ENCODE data around the gene ACAA2. TPM values are rescaled to one million over a fixed set of nuclear protein-coding genes. Genes with fewer than 3 reads are reported as not detected.
"Not testable (repeated sequence)": the region's sequence is repeated elsewhere in the genome, so short reads cannot be mapped to it uniquely, and the experiment has no call there.

Gene ACAA2
- total and polyA plus RNA-seq, 2 donors: 44.5 to 54.5 TPM

DNA sequence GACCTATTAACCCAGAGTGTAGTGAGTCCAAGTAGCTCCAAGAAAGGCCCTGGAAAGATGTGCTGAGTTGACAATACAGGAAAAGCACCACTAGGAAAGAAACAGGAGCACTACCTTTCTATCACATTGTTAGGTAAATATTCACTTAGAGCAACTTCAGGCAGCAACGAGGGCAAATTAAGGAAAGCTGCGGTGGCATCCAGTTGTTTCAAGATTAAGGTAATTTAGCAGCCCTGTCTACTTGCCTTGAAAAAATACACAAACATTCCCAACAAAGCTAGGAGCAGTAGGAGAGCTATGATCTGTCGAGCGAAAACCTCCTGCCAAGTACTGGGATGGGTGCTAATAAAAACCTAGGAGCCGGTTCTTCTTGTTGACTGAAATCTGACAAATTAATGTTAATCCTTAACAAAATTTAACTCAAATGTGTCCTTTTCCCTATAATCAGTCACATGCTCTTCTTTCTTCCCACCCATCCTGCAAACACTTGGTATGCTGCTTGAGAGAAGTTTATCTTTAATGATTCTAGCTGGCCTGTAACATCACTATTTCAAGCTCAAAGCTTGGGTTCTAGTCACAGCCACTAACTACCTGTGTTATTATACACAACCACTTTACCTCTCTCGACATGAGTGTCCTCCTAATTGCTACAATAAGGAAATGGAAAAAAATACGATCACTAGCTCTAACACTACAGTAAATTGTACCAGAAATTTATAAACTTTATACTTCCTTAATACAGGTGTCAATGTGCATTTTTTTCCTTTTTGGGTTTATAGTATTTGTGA is 2.0 kb downstream of the ACAA2 start:
- no peak overlapping the region for H3K27ac ChIP-seq (ENCODE audit: low read depth in 1 of 2, low read length in 1 of 2)
- no peaks in the 10 kb centered on the region for H3K36me3 ChIP-seq (ENCODE audit: control insufficient read depth in 2 of 2, insufficient read depth in 2 of 2, low read length in 1 of 2)
- 81% methylated on average over 7 of the region's 7 CpGs for WGBS
- no peaks in the 10 kb centered on the region for H3K27me3 ChIP-seq (ENCODE audit: control insufficient read depth in 2 of 2, insufficient read depth in 1 of 2, low read length in 1 of 2)
- H3K9me3 ChIP-seq (ENCODE audit: control insufficient read depth in 2 of 2, insufficient read depth in 1 of 2, low read length in 1 of 2): peaks cover 2 to 3% of the 10 kb centered on the region in 2 donors
- H3K4me3 ChIP-seq (ENCODE audit: low read length in 2 of 2): no peak overlapping the region
- peaks cover 8% of the 10 kb centered on the region in 2 donors for H3K4me1 ChIP-seq (ENCODE audit: control insufficient read depth in 2 of 2, insufficient read depth in 2 of 2, low read length in 2 of 2)
- DNase-seq (ENCODE audit: low read depth in 6 of 9, low spot score in 9 of 9): no peak

- not testable (repeated sequence) for H3K27ac ChIP-seq (ENCODE audit: low read depth in 1 of 2, low read length in 1 of 2); DNase-seq (ENCODE audit: low read depth in 6 of 9, low spot score in 9 of 9); H3K4me1 ChIP-seq (ENCODE audit: control insufficient read depth in 2 of 2, insufficient read depth in 2 of 2, low read length in 2 of 2); H3K4me3 ChIP-seq (ENCODE audit: low read length in 2 of 2); H3K9me3 ChIP-seq (ENCODE audit: control insufficient read depth in 2 of 2, insufficient read depth in 1 of 2, low read length in 1 of 2); H3K27me3 ChIP-seq (ENCODE audit: control insufficient read depth in 2 of 2, insufficient read depth in 1 of 2, low read length in 1 of 2); H3K36me3 ChIP-seq (ENCODE audit: control insufficient read depth in 2 of 2, insufficient read depth in 2 of 2, low read length in 1 of 2)
- WGBS: 97% methylated on average over 10 of the region's 10 CpGs
These were observed 4.7 kb downstream of the ACAA2 start for GRCh38 chr18:49808553-49809191.

DNA sequence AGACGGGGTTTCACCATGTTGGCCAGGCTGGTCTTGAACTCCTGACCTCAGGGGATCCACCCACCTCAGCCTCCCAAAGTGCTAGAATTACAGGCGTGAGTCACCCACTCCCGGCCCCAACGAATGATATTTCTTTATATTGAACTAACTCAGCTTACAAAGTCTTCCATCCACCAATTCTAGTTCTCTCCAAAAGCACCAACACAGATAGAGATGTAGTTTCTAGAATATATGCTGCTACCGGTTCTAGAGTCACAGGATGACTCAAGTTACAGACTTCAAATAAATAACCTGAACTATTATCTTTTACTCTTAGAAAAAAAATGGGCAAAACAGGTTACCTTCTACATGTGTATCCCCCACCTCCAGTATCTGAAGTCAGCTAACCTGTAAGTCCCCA is 9.2 kb downstream of the ACAA2 start:
- Histone ChIP-seq H3K4me1 (ENCODE audit: control insufficient read depth in 2 of 2, insufficient read depth in 2 of 2, low read length in 2 of 2) (no peaks in the 10 kb centered on the region), H3K27me3 (ENCODE audit: control insufficient read depth in 2 of 2, insufficient read depth in 1 of 2, low read length in 1 of 2) (no peaks in the 10 kb centered on the region), H3K4me3 (ENCODE audit: low read length in 2 of 2) (no peak overlapping the region), H3K9me3 (ENCODE audit: control insufficient read depth in 2 of 2, insufficient read depth in 1 of 2, low read length in 1 of 2) (peaks cover 2% of the 10 kb centered on the region in 2 donors), H3K27ac (ENCODE audit: low read depth in 1 of 2, low read length in 1 of 2) (no peak overlapping the region), H3K36me3 (ENCODE audit: control insufficient read depth in 2 of 2, insufficient read depth in 2 of 2, low read length in 1 of 2) (no peaks in the 10 kb centered on the region)
- no peak for DNase-seq (ENCODE audit: low read depth in 6 of 9, low spot score in 9 of 9)
- 97% methylated on average over 5 of the region's 5 CpGs for WGBS

DNA sequence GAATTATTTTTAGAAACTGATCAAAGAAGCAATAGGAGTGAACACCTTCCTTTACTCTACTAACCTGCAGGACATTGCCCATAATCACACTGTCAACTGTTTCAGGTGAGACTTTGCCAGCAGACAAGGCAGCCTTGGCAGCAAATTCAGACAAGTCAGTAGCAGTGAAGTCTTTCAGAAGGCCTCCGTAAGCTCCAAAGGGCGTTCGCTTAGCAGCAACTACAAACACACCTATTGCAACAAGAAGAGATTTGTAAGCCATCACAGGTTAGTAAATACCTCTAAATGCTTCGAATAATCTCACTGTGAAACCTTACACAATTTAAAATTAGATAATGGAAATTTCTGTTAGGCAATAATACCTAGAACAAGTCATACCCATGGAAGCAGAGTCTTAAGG is 10.7 kb downstream of the ACAA2 start:
- H3K36me3 ChIP-seq (ENCODE audit: control insufficient read depth in 2 of 2, insufficient read depth in 2 of 2, low read length in 1 of 2): no peaks in the 10 kb centered on the region
- no peak overlapping the region for H3K27ac ChIP-seq (ENCODE audit: low read depth in 1 of 2, low read length in 1 of 2)
- no peak for DNase-seq (ENCODE audit: low read depth in 6 of 9, low spot score in 9 of 9)
- H3K4me1 ChIP-seq (ENCODE audit: control insufficient read depth in 2 of 2, insufficient read depth in 2 of 2, low read length in 2 of 2): no peaks in the 10 kb centered on the region
- no peaks in the 10 kb centered on the region for H3K9me3 ChIP-seq (ENCODE audit: control insufficient read depth in 2 of 2, insufficient read depth in 1 of 2, low read length in 1 of 2)
- no peaks in the 10 kb centered on the region for H3K27me3 ChIP-seq (ENCODE audit: control insufficient read depth in 2 of 2, insufficient read depth in 1 of 2, low read length in 1 of 2)
- H3K4me3 ChIP-seq (ENCODE audit: low read length in 2 of 2): no peak overlapping the region
- 99% methylated on average over 4 of the region's 4 CpGs for WGBS

DNA sequence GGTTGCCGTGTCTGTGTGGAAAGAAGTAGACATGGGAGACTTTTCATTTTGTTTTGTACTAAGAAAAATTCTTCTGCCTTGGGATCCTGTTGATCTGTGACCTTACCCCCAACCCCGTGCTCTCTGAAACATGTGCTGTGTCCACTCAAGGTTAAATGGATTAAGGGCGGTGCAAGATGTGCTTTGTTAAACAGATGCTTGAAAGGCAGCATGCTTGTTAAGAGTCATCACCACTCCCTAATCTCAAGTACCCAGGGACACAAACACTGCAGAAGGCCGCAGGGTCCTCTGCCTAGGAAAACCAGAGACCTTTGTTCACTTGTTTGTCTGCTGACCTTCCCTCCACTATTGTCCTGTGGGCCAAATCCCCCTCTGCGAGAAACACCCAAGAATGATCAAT is 12.8 kb downstream of the ACAA2 start:
- WGBS: 100% methylated on average over 5 of the region's 5 CpGs

DNA sequence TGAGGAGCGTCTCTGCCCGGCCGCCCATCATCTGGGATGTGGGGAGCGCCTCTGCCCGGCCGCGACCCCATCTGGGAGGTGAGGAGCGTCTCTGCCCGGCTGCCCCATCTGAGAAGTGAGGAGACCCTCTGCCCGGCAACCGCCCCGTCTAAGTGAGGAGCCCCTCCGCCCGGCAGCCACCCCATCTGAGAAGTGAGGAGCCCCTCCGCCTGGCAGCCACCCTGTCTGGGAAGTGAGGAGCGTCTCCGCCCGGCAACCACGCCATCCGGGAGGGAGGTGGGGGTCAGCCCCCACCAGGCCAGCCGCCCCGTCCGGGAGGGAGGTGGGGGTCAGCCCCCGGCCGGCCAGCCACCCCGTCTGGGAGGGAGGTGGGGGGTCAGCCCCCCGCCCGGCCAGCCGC is 13.5 kb downstream of the ACAA2 start:
- H3K27me3 ChIP-seq (ENCODE audit: control insufficient read depth in 2 of 2, insufficient read depth in 1 of 2, low read length in 1 of 2); DNase-seq (ENCODE audit: low read depth in 6 of 9, low spot score in 9 of 9); H3K9me3 ChIP-seq (ENCODE audit: control insufficient read depth in 2 of 2, insufficient read depth in 1 of 2, low read length in 1 of 2); H3K36me3 ChIP-seq (ENCODE audit: control insufficient read depth in 2 of 2, insufficient read depth in 2 of 2, low read length in 1 of 2); H3K4me3 ChIP-seq (ENCODE audit: low read length in 2 of 2); H3K27ac ChIP-seq (ENCODE audit: low read depth in 1 of 2, low read length in 1 of 2); H3K4me1 ChIP-seq (ENCODE audit: control insufficient read depth in 2 of 2, insufficient read depth in 2 of 2, low read length in 2 of 2): not testable (repeated sequence)
- 98% methylated on average over 19 of the region's 29 CpGs for WGBS

More for the DNA sequence above, 12.8 kb downstream of the ACAA2 start:
- H3K4me1 ChIP-seq (ENCODE audit: control insufficient read depth in 2 of 2, insufficient read depth in 2 of 2, low read length in 2 of 2); H3K27me3 ChIP-seq (ENCODE audit: control insufficient read depth in 2 of 2, insufficient read depth in 1 of 2, low read length in 1 of 2); H3K9me3 ChIP-seq (ENCODE audit: control insufficient read depth in 2 of 2, insufficient read depth in 1 of 2, low read length in 1 of 2); DNase-seq (ENCODE audit: low read depth in 6 of 9, low spot score in 9 of 9); H3K4me3 ChIP-seq (ENCODE audit: low read length in 2 of 2); H3K36me3 ChIP-seq (ENCODE audit: control insufficient read depth in 2 of 2, insufficient read depth in 2 of 2, low read length in 1 of 2); H3K27ac ChIP-seq (ENCODE audit: low read depth in 1 of 2, low read length in 1 of 2): not testable (repeated sequence)

GRCh38 chr18:49798001-49798400 is 15.3 kb downstream of the ACAA2 start:
- no peaks in the 10 kb centered on the region for H3K27me3 ChIP-seq (ENCODE audit: control insufficient read depth in 2 of 2, insufficient read depth in 1 of 2, low read length in 1 of 2)
- H3K4me3 ChIP-seq (ENCODE audit: low read length in 2 of 2): no peak overlapping the region
- no peak overlapping the region for H3K27ac ChIP-seq (ENCODE audit: low read depth in 1 of 2, low read length in 1 of 2)
- no peaks in the 10 kb centered on the region for H3K4me1 ChIP-seq (ENCODE audit: control insufficient read depth in 2 of 2, insufficient read depth in 2 of 2, low read length in 2 of 2)
- DNase-seq (ENCODE audit: low read depth in 6 of 9, low spot score in 9 of 9): no peak
- H3K36me3 ChIP-seq (ENCODE audit: control insufficient read depth in 2 of 2, insufficient read depth in 2 of 2, low read length in 1 of 2): peaks cover 0 to 9% of the 10 kb centered on the region in 2 donors
- WGBS: 98% methylated on average over 4 of the region's 4 CpGs
- no peaks in the 10 kb centered on the region for H3K9me3 ChIP-seq (ENCODE audit: control insufficient read depth in 2 of 2, insufficient read depth in 1 of 2, low read length in 1 of 2)

GRCh38 chr18:49795612-49796552 is 17.5 kb downstream of the ACAA2 start:
- 99% methylated on average over 7 of the region's 7 CpGs for WGBS

DNA sequence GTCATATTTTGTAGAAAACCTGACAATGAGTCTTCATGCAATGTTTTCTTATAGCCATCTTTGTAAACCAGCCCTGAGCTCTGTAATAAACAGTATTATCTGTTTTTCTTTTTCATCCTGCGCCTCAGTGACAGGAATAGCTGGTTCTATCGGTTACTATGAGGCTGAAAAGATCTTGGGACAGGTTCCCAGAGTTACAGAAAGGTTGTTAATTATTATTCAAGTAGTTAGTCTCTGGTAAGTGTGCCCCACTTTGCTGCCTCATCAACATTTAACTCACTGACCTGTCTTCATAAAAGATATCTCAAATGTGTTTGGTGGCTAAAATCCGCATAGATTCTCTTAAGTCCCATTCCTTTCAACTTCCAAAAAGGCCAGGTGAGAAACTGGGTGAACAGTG is 18.6 kb downstream of the ACAA2 start:
- 99% methylated on average over 3 of the region's 3 CpGs for WGBS
- Histone ChIP-seq H3K27me3 (ENCODE audit: control insufficient read depth in 2 of 2, insufficient read depth in 1 of 2, low read length in 1 of 2) (no peaks in the 10 kb centered on the region), H3K4me1 (ENCODE audit: control insufficient read depth in 2 of 2, insufficient read depth in 2 of 2, low read length in 2 of 2) (no peaks in the 10 kb centered on the region), H3K36me3 (ENCODE audit: control insufficient read depth in 2 of 2, insufficient read depth in 2 of 2, low read length in 1 of 2) (peaks cover 0 to 20% of the 10 kb centered on the region in 2 donors), H3K9me3 (ENCODE audit: control insufficient read depth in 2 of 2, insufficient read depth in 1 of 2, low read length in 1 of 2) (no peaks in the 10 kb centered on the region), H3K4me3 (ENCODE audit: low read length in 2 of 2) (no peak overlapping the region), H3K27ac (ENCODE audit: low read depth in 1 of 2, low read length in 1 of 2) (no peak overlapping the region)
- no peak for DNase-seq (ENCODE audit: low read depth in 6 of 9, low spot score in 9 of 9)

More at GRCh38 chr18:49795612-49796552, 17.5 kb downstream of the ACAA2 start:
- peaks cover 0 to 13% of the 10 kb centered on the region in 2 donors for H3K36me3 ChIP-seq (ENCODE audit: control insufficient read depth in 2 of 2, insufficient read depth in 2 of 2, low read length in 1 of 2)
- no peak overlapping the region for H3K27ac ChIP-seq (ENCODE audit: low read depth in 1 of 2, low read length in 1 of 2)
- H3K4me1 ChIP-seq (ENCODE audit: control insufficient read depth in 2 of 2, insufficient read depth in 2 of 2, low read length in 2 of 2): no peaks in the 10 kb centered on the region
- no peak overlapping the region for H3K4me3 ChIP-seq (ENCODE audit: low read length in 2 of 2)
- H3K27me3 ChIP-seq (ENCODE audit: control insufficient read depth in 2 of 2, insufficient read depth in 1 of 2, low read length in 1 of 2): no peaks in the 10 kb centered on the region
- no peak for DNase-seq (ENCODE audit: low read depth in 6 of 9, low spot score in 9 of 9)
- H3K9me3 ChIP-seq (ENCODE audit: control insufficient read depth in 2 of 2, insufficient read depth in 1 of 2, low read length in 1 of 2): no peaks in the 10 kb centered on the region

All from thymus (tissue), 11 donors.